ENCODE results near the gene CIDEC. TPM values are rescaled to one million over a fixed set of nuclear protein-coding genes. Genes with fewer than 3 reads are reported as not detected.

The CIDEC gene
- total and polyA plus RNA-seq, 2 of the 13 experiments (the other 11 are each of a cell fraction or from before 2014, with no cell fraction given): 2.5 to 10.4 TPM

DNA sequence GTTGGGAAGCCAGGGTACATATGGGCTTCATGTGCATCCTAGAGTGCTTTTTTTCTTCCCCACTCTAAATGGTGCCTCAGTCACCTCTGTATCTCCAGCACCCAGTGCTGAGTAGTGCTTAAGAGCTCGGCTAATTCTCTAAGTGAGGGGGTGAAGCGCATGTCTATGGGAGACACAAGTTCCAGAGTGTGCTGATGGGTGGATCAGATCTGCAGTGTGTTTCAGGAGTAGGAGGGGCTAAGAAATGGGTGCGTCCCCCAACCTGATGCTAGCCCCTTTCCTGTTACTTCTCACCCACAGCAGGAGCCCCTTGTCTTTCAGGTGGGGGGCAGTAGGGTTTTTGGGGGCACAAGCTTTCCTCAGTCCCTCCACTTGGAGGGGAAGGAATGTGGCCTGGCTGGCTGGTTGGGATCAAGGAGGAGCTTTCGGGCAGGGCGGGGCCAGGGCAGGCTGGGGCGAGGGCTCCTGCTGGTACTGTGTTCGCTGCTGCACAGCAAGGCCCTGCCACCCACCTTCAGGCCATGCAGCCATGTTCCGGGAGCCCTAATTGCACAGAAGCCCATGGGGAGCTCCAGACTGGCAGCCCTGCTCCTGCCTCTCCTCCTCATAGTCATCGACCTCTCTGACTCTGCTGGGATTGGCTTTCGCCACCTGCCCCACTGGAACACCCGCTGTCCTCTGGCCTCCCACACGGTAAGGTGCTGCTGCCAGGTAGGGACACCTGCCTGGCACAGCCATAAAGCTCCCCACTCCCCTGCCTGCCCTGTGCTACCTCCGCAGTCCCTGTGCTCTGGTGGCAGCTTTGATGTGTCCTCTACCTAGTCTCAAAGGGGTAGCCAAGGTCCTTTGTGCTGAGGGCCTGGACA is 22.6 kb upstream of the CIDEC start, which contains the start of gene IL17RE (continued):
- TF ChIP-seq, protein P1, sequence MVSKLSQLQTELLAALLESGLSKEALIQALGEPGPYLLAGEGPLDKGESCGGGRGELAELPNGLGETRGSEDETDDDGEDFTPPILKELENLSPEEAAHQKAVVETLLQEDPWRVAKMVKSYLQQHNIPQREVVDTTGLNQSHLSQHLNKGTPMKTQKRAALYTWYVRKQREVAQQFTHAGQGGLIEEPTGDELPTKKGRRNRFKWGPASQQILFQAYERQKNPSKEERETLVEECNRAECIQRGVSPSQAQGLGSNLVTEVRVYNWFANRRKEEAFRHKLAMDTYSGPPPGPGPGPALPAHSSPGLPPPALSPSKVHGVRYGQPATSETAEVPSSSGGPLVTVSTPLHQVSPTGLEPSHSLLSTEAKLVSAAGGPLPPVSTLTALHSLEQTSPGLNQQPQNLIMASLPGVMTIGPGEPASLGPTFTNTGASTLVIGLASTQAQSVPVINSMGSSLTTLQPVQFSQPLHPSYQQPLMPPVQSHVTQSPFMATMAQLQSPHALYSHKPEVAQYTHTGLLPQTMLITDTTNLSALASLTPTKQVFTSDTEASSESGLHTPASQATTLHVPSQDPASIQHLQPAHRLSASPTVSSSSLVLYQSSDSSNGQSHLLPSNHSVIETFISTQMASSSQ (IDR thresholded peaks at IDR 0.05; ENCODE audit: low read depth): no peak
- TF ChIP-seq, protein P1 (CRISPR knock-in tag; IDR thresholded peaks at IDR 0.05; ENCODE audit: borderline replicate concordance): peak; percentile 55; the same call in 1 of the 2 replicates
- no peak for TF ChIP-seq RFXANK (CRISPR knock-in tag; IDR thresholded peaks at IDR 0.05)
- peak; percentile 34; the same call in 1 of the 2 replicates for TF ChIP-seq ZSCAN21 (CRISPR knock-in tag; IDR thresholded peaks at IDR 0.05; ENCODE audit: borderline replicate concordance)
- TF ChIP-seq AGO1 (IDR thresholded peaks at IDR 0.05; ENCODE audit: low read depth, low read length, poor library complexity, severe bottlenecking): no peak
- TF ChIP-seq, protein P2, sequence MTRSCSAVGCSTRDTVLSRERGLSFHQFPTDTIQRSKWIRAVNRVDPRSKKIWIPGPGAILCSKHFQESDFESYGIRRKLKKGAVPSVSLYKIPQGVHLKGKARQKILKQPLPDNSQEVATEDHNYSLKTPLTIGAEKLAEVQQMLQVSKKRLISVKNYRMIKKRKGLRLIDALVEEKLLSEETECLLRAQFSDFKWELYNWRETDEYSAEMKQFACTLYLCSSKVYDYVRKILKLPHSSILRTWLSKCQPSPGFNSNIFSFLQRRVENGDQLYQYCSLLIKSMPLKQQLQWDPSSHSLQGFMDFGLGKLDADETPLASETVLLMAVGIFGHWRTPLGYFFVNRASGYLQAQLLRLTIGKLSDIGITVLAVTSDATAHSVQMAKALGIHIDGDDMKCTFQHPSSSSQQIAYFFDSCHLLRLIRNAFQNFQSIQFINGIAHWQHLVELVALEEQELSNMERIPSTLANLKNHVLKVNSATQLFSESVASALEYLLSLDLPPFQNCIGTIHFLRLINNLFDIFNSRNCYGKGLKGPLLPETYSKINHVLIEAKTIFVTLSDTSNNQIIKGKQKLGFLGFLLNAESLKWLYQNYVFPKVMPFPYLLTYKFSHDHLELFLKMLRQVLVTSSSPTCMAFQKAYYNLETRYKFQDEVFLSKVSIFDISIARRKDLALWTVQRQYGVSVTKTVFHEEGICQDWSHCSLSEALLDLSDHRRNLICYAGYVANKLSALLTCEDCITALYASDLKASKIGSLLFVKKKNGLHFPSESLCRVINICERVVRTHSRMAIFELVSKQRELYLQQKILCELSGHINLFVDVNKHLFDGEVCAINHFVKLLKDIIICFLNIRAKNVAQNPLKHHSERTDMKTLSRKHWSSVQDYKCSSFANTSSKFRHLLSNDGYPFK (CRISPR knock-in tag; IDR thresholded peaks at IDR 0.05; ENCODE audit: borderline replicate concordance): 0 out of 2 replicates have a peak, but pooled peaks have one; percentile 38
- TF ChIP-seq ATRX (CRISPR knock-in tag; IDR thresholded peaks at IDR 0.05; ENCODE audit: borderline replicate concordance): no peak
- TF ChIP-seq MEF2D (CRISPR knock-in tag; IDR thresholded peaks at IDR 0.05): peak; percentile 45; the same call in 1 of the 2 replicates
- no peak for TF ChIP-seq IKZF1 (IDR thresholded peaks at IDR 0.05)
- TF ChIP-seq PRPF4 (IDR thresholded peaks at IDR 0.05; ENCODE audit: low read depth, low read length, poor library complexity, severe bottlenecking): no peak
- TF ChIP-seq ZNF619 (CRISPR knock-in tag; IDR thresholded peaks at IDR 0.05): no peak
- TF ChIP-seq HOXA7 (CRISPR knock-in tag; IDR thresholded peaks at IDR 0.05): no peak
- no peak for TF ChIP-seq ZNF101 (CRISPR knock-in tag; IDR thresholded peaks at IDR 0.05; ENCODE audit: borderline replicate concordance, low read depth)
- no peak for TF ChIP-seq KLF13 (CRISPR knock-in tag; IDR thresholded peaks at IDR 0.05)
- TF ChIP-seq, protein P3, sequence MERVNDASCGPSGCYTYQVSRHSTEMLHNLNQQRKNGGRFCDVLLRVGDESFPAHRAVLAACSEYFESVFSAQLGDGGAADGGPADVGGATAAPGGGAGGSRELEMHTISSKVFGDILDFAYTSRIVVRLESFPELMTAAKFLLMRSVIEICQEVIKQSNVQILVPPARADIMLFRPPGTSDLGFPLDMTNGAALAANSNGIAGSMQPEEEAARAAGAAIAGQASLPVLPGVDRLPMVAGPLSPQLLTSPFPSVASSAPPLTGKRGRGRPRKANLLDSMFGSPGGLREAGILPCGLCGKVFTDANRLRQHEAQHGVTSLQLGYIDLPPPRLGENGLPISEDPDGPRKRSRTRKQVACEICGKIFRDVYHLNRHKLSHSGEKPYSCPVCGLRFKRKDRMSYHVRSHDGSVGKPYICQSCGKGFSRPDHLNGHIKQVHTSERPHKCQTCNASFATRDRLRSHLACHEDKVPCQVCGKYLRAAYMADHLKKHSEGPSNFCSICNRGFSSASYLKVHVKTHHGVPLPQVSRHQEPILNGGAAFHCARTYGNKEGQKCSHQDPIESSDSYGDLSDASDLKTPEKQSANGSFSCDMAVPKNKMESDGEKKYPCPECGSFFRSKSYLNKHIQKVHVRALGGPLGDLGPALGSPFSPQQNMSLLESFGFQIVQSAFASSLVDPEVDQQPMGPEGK (CRISPR knock-in tag; IDR thresholded peaks at IDR 0.05): peak; percentile 69
- TF ChIP-seq ISX (CRISPR knock-in tag; conservative IDR thresholded peaks at IDR 0.05): no peak
- TF ChIP-seq ZNF382 (CRISPR knock-in tag; IDR thresholded peaks at IDR 0.05; ENCODE audit: borderline replicate concordance): no peak
- no peak for TF ChIP-seq MLLT10 (CRISPR knock-in tag; IDR thresholded peaks at IDR 0.05)
- TF ChIP-seq ZNF768 (CRISPR knock-in tag; IDR thresholded peaks at IDR 0.05): peak; percentile 68
- no peak for TF ChIP-seq ATAD3A (CRISPR knock-in tag; IDR thresholded peaks at IDR 0.05)
- TF ChIP-seq ZFP90 (CRISPR knock-in tag; IDR thresholded peaks at IDR 0.05; ENCODE audit: borderline replicate concordance): no peak

Data from HepG2 (cell line).